Activated T-cell treated with anti-CD3 and anti-CD28 coated beads, Interleukin-2, amount 50 U/mL, for 72 hours (primary cell): ENCODE measurements around the gene GCK. TPM values are rescaled to one million over a fixed set of nuclear protein-coding genes. Genes with fewer than 3 reads are reported as not detected.
"Not testable (repeated sequence)": the region's sequence is repeated elsewhere in the genome, so short reads cannot be mapped to it uniquely, and the experiment has no call there.

Source experiments
- ATAC-seq, 2 donors: fragments of 150-1000 bp; cut with Tn5 transposase; replicated peaks in 1 of 2; 2 replicates each; pipeline ENCODE4 v1.10.0; 2021; ENCODE audit warnings: moderate library complexity in 2 of 2, mild to moderate bottlenecking in 1 of 2
- DNase-seq, 2 donors: peaks; one replicate each; pipeline ENCODE4 v3.0.0; 2021 to 2022; ENCODE audit warnings: mixed read lengths in 1 of 2
- H3K27ac Mint-ChIP-seq: one replicate; pipeline ENCODE4 v1.8.0; 2022; ENCODE audit warnings: mild to moderate bottlenecking, moderate library complexity, mixed read lengths
- H3K27me3 Mint-ChIP-seq: one replicate; pipeline ENCODE4 v1.8.0; 2022; ENCODE audit warnings: low read depth, mixed read lengths
- H3K36me3 Mint-ChIP-seq, 2 donors: one replicate each; pipeline ENCODE4 v1.8.0; 2022; ENCODE audit warnings: mixed read lengths in 2 of 2, mild to moderate bottlenecking in 1 of 2; ENCODE audit not compliant: insufficient read depth in 2 of 2
- H3K4me1 Mint-ChIP-seq: one replicate; pipeline ENCODE4 v1.8.0; 2022; ENCODE audit warnings: low read depth, mixed read lengths
- H3K4me3 Mint-ChIP-seq, 2 donors: one replicate each; pipeline ENCODE4 v1.8.0; 2022; ENCODE audit warnings: mild to moderate bottlenecking in 2 of 2, mixed read lengths in 2 of 2, moderate library complexity in 2 of 2
- H3K9me3 Mint-ChIP-seq, 2 donors: one replicate each; pipeline ENCODE4 v1.8.0; 2022; ENCODE audit warnings: mixed read lengths in 2 of 2
- total RNA-seq, 2 donors: library from RNA; stranded (reverse); gene quantifications; one replicate each; pipeline ENCODE4 v1.2.3, GENCODE V29; 2022

Gene GCK
- total RNA-seq, 2 donors from 2014 or later = 0.67 to 1.3 TPM

DNA sequence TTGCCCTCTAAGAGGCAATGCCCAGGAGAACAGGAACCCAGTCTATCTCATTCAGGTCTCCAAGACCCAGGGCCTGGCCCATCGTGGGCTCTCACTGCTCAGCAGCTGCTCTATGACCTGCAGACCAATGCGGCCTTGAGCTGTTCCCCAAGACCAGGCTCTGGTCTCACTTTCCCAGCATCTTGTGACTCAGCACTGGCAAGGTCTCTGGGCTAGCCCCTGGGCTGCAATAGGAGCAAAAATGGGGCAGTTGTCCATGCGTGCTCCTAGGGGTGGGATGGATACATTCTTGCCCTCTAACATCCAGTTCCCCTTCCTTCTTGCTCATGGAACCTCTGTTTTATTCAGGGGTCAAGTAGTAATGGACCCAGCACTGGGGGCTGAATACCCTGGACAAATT, 13.5 kb downstream of the GCK start:
- Mint-ChIP-seq H3K27me3 (peaks cover 10% of the 10 kb centered on the region), H3K4me3 (no peak overlapping the region), H3K9me3 (no peaks in the 10 kb centered on the region), H3K4me1 (no peaks in the 10 kb centered on the region), H3K27ac (no peak overlapping the region), H3K36me3 (no peaks in the 10 kb centered on the region)
- DNase-seq (no peak), ATAC-seq (no peak)

DNA sequence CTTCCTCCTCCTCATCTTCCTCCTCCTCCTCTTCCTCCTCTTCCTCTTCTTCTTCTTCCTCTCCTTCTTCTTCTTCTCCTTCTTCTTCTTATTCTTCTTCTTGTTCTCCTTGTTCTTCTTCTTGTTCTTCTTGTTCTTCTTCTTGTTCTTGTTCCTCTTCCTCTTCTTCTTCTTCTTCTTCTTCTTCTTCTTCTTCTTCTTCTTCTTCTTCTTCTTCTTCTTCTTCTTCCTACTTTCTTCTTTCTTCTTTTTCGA, 14.6 kb downstream of the GCK start:
- not testable (repeated sequence) for H3K36me3 Mint-ChIP-seq, H3K9me3 Mint-ChIP-seq, H3K4me1 Mint-ChIP-seq, H3K4me3 Mint-ChIP-seq, ATAC-seq, DNase-seq, H3K27ac Mint-ChIP-seq
- peaks cover 10% of the 10 kb centered on the region for H3K27me3 Mint-ChIP-seq

DNA sequence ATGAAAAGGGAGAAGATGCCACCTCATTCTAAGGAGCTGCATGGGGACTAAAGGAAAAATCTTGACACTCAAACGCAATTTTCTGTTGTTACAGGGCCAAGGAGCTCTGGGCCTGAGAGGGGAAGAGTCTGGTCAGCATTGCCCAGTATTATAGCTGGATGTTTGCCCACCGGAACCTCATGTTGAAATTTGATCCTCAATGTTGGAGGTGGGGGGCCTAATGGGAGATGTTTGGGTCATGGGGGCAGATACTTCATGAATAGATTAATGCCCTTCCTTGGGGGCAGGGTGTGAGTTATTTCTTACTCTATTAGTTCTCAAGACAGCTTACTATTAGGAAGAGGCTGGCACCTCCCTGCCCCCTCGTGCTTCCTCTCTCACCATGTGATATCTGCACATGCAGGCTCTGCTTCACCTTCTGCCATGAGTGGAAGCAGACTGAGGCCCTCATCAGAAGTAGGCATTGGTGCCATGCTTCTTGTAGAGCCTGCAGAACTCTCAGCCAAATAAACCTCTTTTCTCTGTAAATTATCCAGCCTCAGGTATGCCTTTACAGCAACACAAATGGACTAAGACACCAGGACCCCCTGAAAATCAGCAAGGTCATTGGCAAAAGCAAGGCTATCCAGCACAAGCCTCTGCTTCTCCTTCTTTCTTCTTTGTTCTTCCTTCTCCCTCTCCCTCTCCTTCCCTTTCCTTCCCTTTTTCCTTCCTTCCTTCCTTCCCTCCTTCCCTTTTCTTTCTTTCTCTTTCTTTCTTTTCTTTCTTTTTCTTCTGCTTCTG, 15.1 kb downstream of the GCK start:
- Mint-ChIP-seq H3K4me1 (no peaks in the 10 kb centered on the region), H3K27ac (no peak overlapping the region), H3K9me3 (no peaks in the 10 kb centered on the region), H3K4me3 (no peak overlapping the region), H3K36me3 (no peaks in the 10 kb centered on the region), H3K27me3 (peaks cover 8% of the 10 kb centered on the region)
- DNase-seq = no peak
- ATAC-seq = no peak

DNA sequence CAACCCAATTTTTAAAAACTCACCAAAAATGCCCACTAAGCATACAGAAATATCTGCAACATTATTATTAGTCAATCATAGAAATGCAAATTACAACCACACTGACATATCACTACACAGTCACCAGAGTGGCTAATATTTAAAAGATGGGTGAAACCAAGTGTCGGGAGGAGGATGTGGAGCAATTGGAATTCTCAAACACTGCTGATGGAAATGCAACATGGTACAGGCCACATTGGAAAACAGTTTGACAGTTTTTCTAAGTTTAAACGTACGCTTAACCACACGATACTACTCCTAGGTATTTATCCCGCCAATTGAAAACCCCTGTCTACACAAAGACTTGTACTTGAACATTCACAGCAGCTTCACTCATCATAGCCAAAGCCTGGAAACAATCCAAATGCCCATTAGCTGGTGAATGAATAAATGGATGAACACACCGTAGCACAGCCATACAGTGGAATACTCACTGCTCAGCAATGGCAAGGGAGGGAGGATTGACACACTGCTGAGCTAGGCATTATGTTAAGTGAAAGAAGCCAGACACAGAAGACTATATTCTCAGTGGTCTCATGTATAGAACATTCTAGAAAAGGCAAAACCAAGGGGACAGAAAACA, 16.3 kb downstream of the GCK start:
- no peak overlapping the region for H3K4me3 Mint-ChIP-seq
- H3K4me1 Mint-ChIP-seq = no peaks in the 10 kb centered on the region
- no peaks in the 10 kb centered on the region for H3K27me3 Mint-ChIP-seq
- H3K27ac Mint-ChIP-seq = no peak overlapping the region
- H3K9me3 Mint-ChIP-seq = no peaks in the 10 kb centered on the region
- no peaks in the 10 kb centered on the region for H3K36me3 Mint-ChIP-seq
- ATAC-seq (no peak), DNase-seq (no peak)

DNA sequence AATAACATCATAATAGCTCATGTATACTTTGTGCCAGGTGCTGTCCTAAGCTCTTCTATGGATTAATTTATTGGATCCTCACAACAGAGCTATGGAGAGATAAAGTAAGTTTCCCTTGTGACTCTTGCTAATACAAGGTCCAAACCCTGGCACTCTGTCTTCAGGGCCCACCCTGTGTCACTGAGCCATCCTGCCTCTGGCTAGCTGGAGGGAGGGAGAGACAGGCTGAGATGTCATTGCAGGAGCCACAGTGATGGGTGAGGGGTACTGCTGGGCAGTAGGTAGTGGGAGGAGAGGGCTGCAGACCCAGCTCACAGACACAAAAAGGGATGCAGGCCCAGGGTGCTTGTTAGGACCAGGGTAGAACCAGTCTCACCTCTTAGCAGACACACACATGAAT, 16.9 kb downstream of the GCK start:
- ATAC-seq (no peak), DNase-seq (no peak)
- Mint-ChIP-seq H3K4me3 (no peak overlapping the region), H3K9me3 (no peaks in the 10 kb centered on the region), H3K27me3 (no peaks in the 10 kb centered on the region), H3K4me1 (no peaks in the 10 kb centered on the region), H3K36me3 (no peaks in the 10 kb centered on the region), H3K27ac (no peak overlapping the region)

DNA sequence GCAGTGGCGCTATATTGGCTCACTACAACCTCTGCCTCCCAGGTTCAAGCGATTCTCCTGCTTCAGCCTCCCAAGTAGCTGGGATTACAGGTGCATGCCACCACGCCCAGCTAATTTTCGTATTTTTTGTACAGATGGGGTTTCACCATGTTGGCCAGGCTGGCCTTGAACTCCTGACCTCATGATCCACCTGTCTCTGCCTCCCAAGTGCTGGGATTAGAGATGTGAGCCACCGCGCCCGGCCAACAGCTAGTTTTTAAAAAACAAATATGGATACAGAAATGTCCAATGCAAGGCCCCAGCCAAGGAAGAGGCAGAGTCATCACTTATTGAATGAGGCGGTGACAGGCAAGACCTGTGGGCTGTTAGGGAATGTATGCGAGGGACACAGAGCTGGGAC, 17.3 kb downstream of the GCK start:
- H3K4me3 Mint-ChIP-seq, H3K27me3 Mint-ChIP-seq, ATAC-seq, H3K36me3 Mint-ChIP-seq, DNase-seq, H3K4me1 Mint-ChIP-seq, H3K9me3 Mint-ChIP-seq, H3K27ac Mint-ChIP-seq: not testable (repeated sequence)

DNA sequence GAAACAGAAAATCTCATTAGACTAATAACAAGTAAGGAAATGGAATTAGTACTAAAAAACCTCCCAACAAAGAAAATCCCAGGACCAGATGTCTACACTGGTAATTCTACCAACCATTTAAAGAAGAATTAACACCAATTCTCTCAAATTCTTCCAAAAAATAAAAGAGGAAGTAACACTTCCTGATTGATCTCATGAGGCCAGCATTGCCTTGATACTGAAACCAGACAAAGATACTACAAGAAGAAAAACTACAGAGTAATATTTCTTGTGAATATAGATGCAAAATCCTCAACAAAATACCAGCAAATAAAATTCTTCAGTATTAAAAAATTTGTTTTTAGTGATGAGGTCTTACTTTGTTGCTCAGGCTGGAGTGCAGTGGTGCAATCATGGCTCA, 21.3 kb downstream of the GCK start:
- H3K4me1 Mint-ChIP-seq = no peaks in the 10 kb centered on the region
- H3K27me3 Mint-ChIP-seq = no peaks in the 10 kb centered on the region
- ATAC-seq = no peak
- no peak overlapping the region for H3K4me3 Mint-ChIP-seq
- no peak overlapping the region for H3K27ac Mint-ChIP-seq
- no peak for DNase-seq
- no peaks in the 10 kb centered on the region for H3K9me3 Mint-ChIP-seq
- no peaks in the 10 kb centered on the region for H3K36me3 Mint-ChIP-seq

DNA sequence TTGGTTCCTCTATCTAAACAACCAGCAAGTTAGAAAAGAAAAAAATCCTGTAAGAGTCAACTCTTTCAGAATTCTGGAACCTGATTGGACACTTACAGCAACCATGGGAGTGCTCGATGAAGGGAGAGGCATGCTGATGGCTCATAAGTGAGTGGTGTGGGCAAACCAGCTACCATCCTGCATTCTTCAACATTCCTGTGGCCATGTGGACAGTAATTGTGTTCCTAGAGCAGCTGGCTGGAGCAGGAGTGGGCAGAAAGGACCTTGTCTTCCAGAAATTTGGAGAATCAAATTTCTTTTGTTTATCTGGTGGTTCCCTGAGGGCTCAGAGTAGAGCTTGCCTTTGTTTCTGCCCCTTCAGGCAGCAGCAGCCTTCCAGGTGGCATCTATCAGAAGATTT, 25.6 kb downstream of the GCK start:
- ATAC-seq (no peak), DNase-seq (no peak)
- Mint-ChIP-seq H3K4me1 (no peaks in the 10 kb centered on the region), H3K4me3 (no peak overlapping the region), H3K36me3 (no peaks in the 10 kb centered on the region), H3K27ac (no peak overlapping the region), H3K27me3 (no peaks in the 10 kb centered on the region), H3K9me3 (no peaks in the 10 kb centered on the region)

DNA sequence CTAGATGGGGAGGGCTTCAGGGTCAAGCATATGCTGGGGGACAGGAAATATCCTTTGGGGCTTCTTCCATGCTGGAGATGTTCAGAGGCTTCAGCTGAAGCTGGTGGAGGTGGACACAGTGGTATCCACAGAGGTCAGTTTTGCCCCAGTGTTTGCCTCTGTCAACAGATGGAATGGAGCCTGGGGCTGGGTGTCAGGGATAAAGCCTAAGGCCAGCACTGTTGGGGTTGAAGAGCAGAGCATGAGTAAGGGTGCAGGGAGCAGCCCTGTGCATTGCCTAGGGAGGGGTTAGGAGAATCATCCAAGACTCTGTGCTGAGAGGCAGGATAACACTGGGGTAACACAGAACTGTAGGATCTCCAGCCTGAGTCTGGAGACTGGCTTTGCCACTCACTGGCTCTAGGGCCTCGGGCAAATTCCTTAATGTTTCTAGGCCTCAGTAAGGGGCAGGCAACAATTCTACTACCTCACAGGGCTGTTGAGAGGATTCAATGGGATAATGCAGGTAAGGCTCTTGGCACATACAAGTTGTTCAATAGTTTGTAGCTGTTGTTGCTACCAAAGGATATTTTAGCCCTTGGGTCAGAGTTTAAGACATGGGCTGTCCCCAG, 26.3 kb downstream of the GCK start:
- Mint-ChIP-seq H3K27me3 (no peaks in the 10 kb centered on the region), H3K36me3 (no peaks in the 10 kb centered on the region), H3K4me3 (no peak overlapping the region), H3K4me1 (no peaks in the 10 kb centered on the region), H3K27ac (no peak overlapping the region), H3K9me3 (no peaks in the 10 kb centered on the region)
- no peak for ATAC-seq
- DNase-seq = no peak

DNA sequence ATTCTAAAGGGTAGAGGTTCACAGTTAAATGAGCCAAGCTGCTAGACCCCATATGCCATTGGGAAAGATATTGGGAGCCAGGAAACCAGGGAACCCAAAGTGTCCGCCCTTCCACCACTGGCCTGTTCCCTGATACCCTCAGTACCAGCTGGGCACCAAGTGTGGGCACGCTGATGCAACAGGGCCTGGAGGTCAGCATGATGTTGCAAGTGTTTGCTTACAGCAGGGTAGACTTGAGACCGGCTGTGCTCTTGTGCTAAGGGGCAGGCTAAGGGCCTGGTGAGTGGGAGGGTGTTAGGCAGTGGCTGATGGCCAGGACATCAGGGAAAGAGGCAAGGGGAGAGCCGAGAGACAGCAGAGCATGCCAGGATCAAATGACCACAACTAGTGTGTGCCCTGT, 27.1 kb downstream of the GCK start:
- ATAC-seq (no peak), DNase-seq (no peak)
- Mint-ChIP-seq H3K4me3 (no peak overlapping the region), H3K4me1 (no peaks in the 10 kb centered on the region), H3K27ac (no peak overlapping the region), H3K27me3 (no peaks in the 10 kb centered on the region), H3K9me3 (no peaks in the 10 kb centered on the region), H3K36me3 (no peaks in the 10 kb centered on the region)

DNA sequence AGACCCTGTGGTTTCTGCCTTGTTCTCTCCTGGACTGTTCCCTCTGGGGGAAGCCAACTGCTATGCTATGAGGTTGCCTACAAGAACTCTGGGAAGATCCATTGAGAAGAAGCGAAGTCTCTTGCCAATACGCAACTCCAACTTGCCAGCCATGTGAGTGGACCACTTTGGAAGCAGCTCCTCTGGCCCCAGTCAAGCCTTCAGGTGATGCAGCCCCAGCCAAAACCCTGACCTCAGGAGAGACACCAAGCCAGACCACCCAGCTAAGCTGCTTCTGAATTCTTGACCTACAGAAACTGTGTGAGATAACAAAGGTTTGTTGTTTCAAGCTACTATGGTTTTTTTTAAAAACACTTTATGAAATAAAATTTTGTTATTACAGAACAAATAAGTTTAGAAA, 27.9 kb downstream of the GCK start:
- Mint-ChIP-seq H3K27ac (no peak overlapping the region), H3K9me3 (no peaks in the 10 kb centered on the region), H3K27me3 (no peaks in the 10 kb centered on the region), H3K4me3 (no peak overlapping the region), H3K4me1 (no peaks in the 10 kb centered on the region), H3K36me3 (no peaks in the 10 kb centered on the region)
- ATAC-seq (no peak), DNase-seq (no peak)

DNA sequence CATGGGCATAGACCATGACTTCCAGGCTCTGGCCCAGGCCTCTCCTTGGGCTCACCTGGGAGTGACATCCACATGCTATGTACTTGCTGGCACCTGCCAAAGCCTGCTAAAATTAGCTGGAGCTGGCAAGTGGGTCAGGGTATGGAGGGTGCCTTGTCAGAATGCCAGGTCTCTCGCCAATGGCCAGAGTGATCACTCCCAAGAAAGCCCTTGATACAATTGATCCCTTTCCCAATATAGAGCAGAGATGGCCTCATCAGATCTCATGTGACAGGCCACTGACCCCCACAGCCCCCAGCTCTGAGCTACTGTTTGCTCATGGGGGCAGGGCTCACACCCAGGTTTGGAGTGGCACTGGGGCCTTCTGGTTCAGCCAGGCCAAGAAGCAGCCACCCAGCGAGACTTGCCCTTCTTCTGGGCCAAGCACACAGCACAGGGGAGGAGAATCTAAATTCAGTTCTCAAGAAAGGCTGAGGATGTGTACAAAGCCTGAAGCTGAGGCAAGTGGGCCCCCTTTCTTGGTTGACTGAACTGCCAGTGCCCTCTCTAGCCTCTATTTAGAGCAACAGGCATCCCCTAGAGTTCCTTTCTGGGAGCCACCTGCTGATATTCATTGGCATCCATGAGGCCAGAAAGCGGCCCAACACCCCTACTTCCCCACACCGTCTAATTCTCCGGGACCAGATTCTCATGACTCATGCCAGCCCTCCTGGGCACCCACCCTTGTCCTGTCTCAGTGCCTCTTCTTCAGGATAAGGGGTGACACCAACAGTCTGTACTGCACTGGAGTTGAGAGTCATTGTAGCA, 29.2 kb downstream of the GCK start:
- ATAC-seq = no peak

DNA sequence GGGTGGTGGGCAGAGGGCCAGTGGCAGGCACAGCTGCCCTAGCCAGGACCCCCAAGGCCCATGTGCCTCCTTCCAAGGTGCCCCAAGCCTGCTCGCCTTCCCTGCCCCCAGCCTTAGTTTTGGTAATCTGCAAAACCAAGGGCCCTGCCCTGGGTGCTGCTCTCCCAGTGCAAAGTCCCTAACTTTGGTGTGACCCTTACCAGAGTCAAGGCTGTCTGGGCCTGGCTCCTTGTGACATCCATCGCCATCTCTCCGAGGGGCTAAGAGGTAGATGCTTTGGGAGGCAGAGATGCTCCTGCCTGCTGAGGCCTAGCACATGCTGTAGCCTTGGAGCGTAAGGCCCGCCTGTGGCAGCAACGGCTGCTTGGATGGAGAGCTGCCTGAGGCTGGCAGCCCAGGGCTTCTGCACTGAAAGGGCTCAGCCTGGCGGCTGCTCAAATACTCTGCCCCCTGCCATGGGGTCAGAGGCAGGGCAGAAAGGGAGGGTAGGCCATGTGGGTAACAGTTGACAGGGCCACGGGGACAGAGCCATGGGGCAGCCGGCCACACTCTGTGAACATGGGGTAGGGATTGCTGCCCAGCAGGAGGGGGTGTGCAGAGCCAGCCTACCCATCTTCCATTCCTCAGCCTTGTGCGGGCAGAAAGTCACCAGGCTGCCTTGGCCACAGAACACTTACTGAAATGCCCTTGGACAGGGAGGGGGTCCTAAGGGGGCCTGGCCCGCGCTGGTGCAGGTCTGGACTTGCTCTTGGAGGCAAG, 30.2 kb downstream of the GCK start:
- no peak for DNase-seq
- no peaks in the 10 kb centered on the region for H3K27me3 Mint-ChIP-seq
- H3K36me3 Mint-ChIP-seq = no peaks in the 10 kb centered on the region
- H3K27ac Mint-ChIP-seq = no peak overlapping the region
- no peak overlapping the region for H3K4me3 Mint-ChIP-seq
- H3K9me3 Mint-ChIP-seq = no peaks in the 10 kb centered on the region
- ATAC-seq = no peak
- no peaks in the 10 kb centered on the region for H3K4me1 Mint-ChIP-seq

More for the DNA sequence above, 29.2 kb downstream of the GCK start:
- H3K4me3 Mint-ChIP-seq = no peak overlapping the region
- H3K36me3 Mint-ChIP-seq = no peaks in the 10 kb centered on the region
- DNase-seq = no peak
- H3K27ac Mint-ChIP-seq = no peak overlapping the region
- no peaks in the 10 kb centered on the region for H3K9me3 Mint-ChIP-seq
- H3K4me1 Mint-ChIP-seq = no peaks in the 10 kb centered on the region
- no peaks in the 10 kb centered on the region for H3K27me3 Mint-ChIP-seq
